GM12892 (cell line): ENCODE data around the gene TNFSF11.

ENCODE experiments used
- DNase-seq: peaks from one replicate; pipeline ENCODE4 v3.0.0; 2011; ENCODE audit not compliant: insufficient read length
- FAIRE-seq: peaks from 2 replicates; lab custom pipeline; 2011; peaks lifted over from hg19 to GRCh38; lab: Jason Lieb, UNC
- POLR2A ChIP-seq: IDR thresholded peaks from 2 replicates; pipeline ENCODE4 v1.6.1; 2011; ENCODE audit warnings: low read depth, low read length, control low read depth
- POLR2AphosphoS5 ChIP-seq: IDR thresholded peaks from 2 replicates; pipeline ENCODE4 v1.6.1; 2011; ENCODE audit warnings: low read depth, low read length, control low read depth
- TAF1 ChIP-seq: IDR thresholded peaks from 2 replicates; pipeline ENCODE4 v1.6.1; 2011; ENCODE audit warnings: low read depth, mild to moderate bottlenecking, control low read depth, low read length, borderline replicate concordance

Gene TNFSF11

GRCh38 chr13:42592915-42593900 is 19.3 kb downstream of the TNFSF11 start:
- no peak for TF ChIP-seq TAF1
- 0 out of 2 replicates have a peak, but pooled peaks have one; percentile 25 for TF ChIP-seq POLR2AphosphoS5
- DNase-seq = no peak
- FAIRE-seq = no peak

- TF ChIP-seq POLR2A (no peak), POLR2AphosphoS5 (no peak), TAF1 (no peak)
- FAIRE-seq (peak; percentile 92), DNase-seq (no peak)
These were observed 20.7 kb downstream of the TNFSF11 start for GRCh38 chr13:42594481-42595252.

- no peak for FAIRE-seq
- TF ChIP-seq TAF1 (no peak), POLR2AphosphoS5 (no peak), POLR2A (no peak)
- DNase-seq = no peak
These were observed 21.3 kb downstream of the TNFSF11 start for GRCh38 chr13:42595253-42595571.

GRCh38 chr13:42597505-42597904 is 23.6 kb downstream of the TNFSF11 start:
- no peak for DNase-seq
- TF ChIP-seq POLR2AphosphoS5 (no peak), TAF1 (no peak), POLR2A (no peak)
- no peak for FAIRE-seq

- peak; percentile 30 for FAIRE-seq
- no peak for DNase-seq
- no peak for TF ChIP-seq TAF1
- TF ChIP-seq POLR2A = no peak
- no peak for TF ChIP-seq POLR2AphosphoS5
These were observed 27.0 kb downstream of the TNFSF11 start for GRCh38 chr13:42600943-42601342.

GRCh38 chr13:42602906-42603305 is 29.0 kb downstream of the TNFSF11 start:
- TF ChIP-seq POLR2AphosphoS5 (no peak), POLR2A (no peak; the same call in 1 of the 2 replicates), TAF1 (no peak)
- peak; percentile 9 for DNase-seq
- peak; percentile 17 for FAIRE-seq

GRCh38 chr13:42603571-42603970 is 29.6 kb downstream of the TNFSF11 start:
- FAIRE-seq (peak; percentile 57), DNase-seq (no peak)
- no peak for TF ChIP-seq POLR2A
- TF ChIP-seq TAF1 = no peak
- TF ChIP-seq POLR2AphosphoS5 = no peak

- FAIRE-seq (no peak), DNase-seq (no peak)
- no peak for TF ChIP-seq TAF1
- no peak for TF ChIP-seq POLR2A
- TF ChIP-seq POLR2AphosphoS5 = no peak
These were observed 33.6 kb downstream of the TNFSF11 start for GRCh38 chr13:42607546-42607945.

- TF ChIP-seq POLR2A = no peak
- TF ChIP-seq TAF1 = no peak
- DNase-seq (no peak), FAIRE-seq (no peak)
These were observed 36.7 kb downstream of the TNFSF11 start for GRCh38 chr13:42610649-42611048.

- FAIRE-seq (no peak), DNase-seq (no peak)
- TF ChIP-seq POLR2A (no peak), TAF1 (no peak), POLR2AphosphoS5 (no peak)
These were observed 37.3 kb downstream of the TNFSF11 start for GRCh38 chr13:42611086-42611779.
